Measurements from ENCODE around the gene TAAR8. TPM values are rescaled to one million over a fixed set of nuclear protein-coding genes. Genes with fewer than 3 reads are reported as not detected.
"Not testable (repeated sequence)": the region's sequence is repeated elsewhere in the genome, so short reads cannot be mapped to it uniquely, and the experiment has no call there.

TAAR8 gene
- not detected for total RNA-seq
- long read RNA-seq = 0 reads

- intact Hi-C loops (cut with DNase I) = no loop called here
Measured at GRCh38 chr6:132552372-132552771, at the start of gene TAAR8. TAAR8 (plus strand) TSS chr6:132552672; CDS start chr6:132552693, 21 bp downstream.

GRCh38 chr6:132504757-132505156 lies 47.7 kb upstream of the TAAR8 start:
- intact Hi-C loops (cut with DNase I) = no loop called here
- no peak for DNase-seq (ENCODE audit: low spot score)

More at GRCh38 chr6:132552372-132552771, at the start of gene TAAR8:
- DNase-seq (ENCODE audit: low spot score) = no peak

- DNase-seq (ENCODE audit: low spot score) = no peak
- intact Hi-C loops (cut with DNase I) = no loop called here
Measured at GRCh38 chr6:132505158-132505557, 47.3 kb upstream of the TAAR8 start.

- no peak for DNase-seq (ENCODE audit: low spot score)
- intact Hi-C loops (cut with DNase I) = no loop called here
Measured at GRCh38 chr6:132506461-132506860, 46.0 kb upstream of the TAAR8 start.

GRCh38 chr6:132506869-132507808 lies 45.3 kb upstream of the TAAR8 start:
- DNase-seq (ENCODE audit: low spot score) = no peak

GRCh38 chr6:132511210-132511830 lies 41.2 kb upstream of the TAAR8 start:
- no peak for DNase-seq (ENCODE audit: low spot score)
- intact Hi-C loops (cut with DNase I) = no loop called here

More at GRCh38 chr6:132506869-132507808, 45.3 kb upstream of the TAAR8 start:
- intact Hi-C loops (cut with DNase I) = no loop called here

- intact Hi-C loops (cut with DNase I) = no loop called here
- DNase-seq (ENCODE audit: low spot score) = no peak
Measured at GRCh38 chr6:132511831-132512220, 40.6 kb upstream of the TAAR8 start.

GRCh38 chr6:132512342-132512637 lies 40.2 kb upstream of the TAAR8 start:
- intact Hi-C loops (cut with DNase I) = no loop called here
- DNase-seq (ENCODE audit: low spot score) = no peak

- peak; percentile 97 for DNase-seq (ENCODE audit: low spot score)
- intact Hi-C loops (cut with DNase I) = no loop called here
Measured at GRCh38 chr6:132512638-132513632, 39.5 kb upstream of the TAAR8 start, which contains the start of gene STX7. STX7 (minus strand) TSS chr6:132513116; CDS start chr6:132503530, 9,586 bp downstream.

- intact Hi-C loops (cut with DNase I) = no loop called here
- DNase-seq (ENCODE audit: low spot score) = no peak
Measured at GRCh38 chr6:132513831-132514545, 38.5 kb upstream of the TAAR8 start.

GRCh38 chr6:132515386-132515785 lies 37.1 kb upstream of the TAAR8 start:
- intact Hi-C loops (cut with DNase I) = no loop called here
- DNase-seq (ENCODE audit: low spot score) = no peak

- no peak for DNase-seq (ENCODE audit: low spot score)
- intact Hi-C loops (cut with DNase I) = no loop called here
Measured at GRCh38 chr6:132520953-132521352, 31.5 kb upstream of the TAAR8 start.

GRCh38 chr6:132524646-132525045 lies 27.8 kb upstream of the TAAR8 start:
- intact Hi-C loops (cut with DNase I) = no loop called here
- no peak for DNase-seq (ENCODE audit: low spot score)

- DNase-seq (ENCODE audit: low spot score) = no peak
- intact Hi-C loops (cut with DNase I) = no loop called here
Measured at GRCh38 chr6:132525866-132526265, 26.6 kb upstream of the TAAR8 start.

- no peak for DNase-seq (ENCODE audit: low spot score)
- intact Hi-C loops (cut with DNase I) = no loop called here
Measured at GRCh38 chr6:132526461-132526860, 26.0 kb upstream of the TAAR8 start.

- DNase-seq (ENCODE audit: low spot score) = no peak
- intact Hi-C loops (cut with DNase I) = no loop called here
Measured at GRCh38 chr6:132527791-132528190, 24.7 kb upstream of the TAAR8 start.

- intact Hi-C loops (cut with DNase I) = no loop called here
- DNase-seq (ENCODE audit: low spot score) = no peak
Measured at GRCh38 chr6:132530293-132530974, 22.0 kb upstream of the TAAR8 start.

- intact Hi-C loops (cut with DNase I); DNase-seq (ENCODE audit: low spot score): not testable (repeated sequence)
Measured at GRCh38 chr6:132534546-132534945, 17.9 kb upstream of the TAAR8 start.

GRCh38 chr6:132537145-132537544 lies 15.3 kb upstream of the TAAR8 start:
- no peak for DNase-seq (ENCODE audit: low spot score)
- intact Hi-C loops (cut with DNase I) = no loop called here
